SU-DHL-6 (cell line): Measurements from ENCODE around the gene TMEM258.

ENCODE experiments used
- EZH2phosphoT487 ChIP-seq: fragments of 200-600 bp; sonication (generic), shearing (Covaris generic); conservative IDR thresholded peaks from 2 replicates; pipeline ENCODE4 v1.6.1; 2018; ENCODE audit warnings: mild to moderate bottlenecking, antibody characterized with exemption, low read length, moderate library complexity, mixed read lengths
- TF ChIP-seq, protein P1 (sequence below): fragments of 200-600 bp; sonication (generic); IDR thresholded peaks from one replicate; pipeline ENCODE4 v1.5.1; 2017; ENCODE audit warnings: antibody characterized with exemption, mild to moderate bottlenecking, low read length, moderate library complexity; ENCODE audit not compliant: insufficient read depth, poor library complexity, severe bottlenecking

DNA sequence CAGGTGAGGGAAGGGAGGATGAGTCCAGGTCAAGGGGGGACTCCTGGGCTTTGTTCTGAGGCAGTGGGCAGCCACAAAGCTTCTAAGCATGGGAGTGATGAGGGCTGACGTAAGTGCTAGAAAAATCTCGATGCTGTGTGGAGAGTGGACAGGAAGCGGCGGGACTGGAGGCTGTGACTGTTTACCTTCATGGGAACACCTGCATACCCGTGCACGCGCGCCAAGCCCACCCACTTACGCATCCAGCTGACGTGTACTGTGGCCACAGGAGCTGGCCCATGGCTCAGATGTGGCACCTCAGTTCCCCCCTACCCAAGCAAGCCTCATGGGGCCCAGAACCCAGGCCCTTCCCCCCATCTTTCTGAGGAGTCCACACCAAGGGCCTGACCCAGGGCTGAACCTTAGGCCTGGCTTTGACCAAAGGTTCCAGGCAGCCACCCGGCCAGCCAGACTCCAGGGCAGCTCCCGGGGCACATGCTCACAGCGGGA lies 26.0 kb downstream of the TMEM258 start:
- TF ChIP-seq, protein P1, sequence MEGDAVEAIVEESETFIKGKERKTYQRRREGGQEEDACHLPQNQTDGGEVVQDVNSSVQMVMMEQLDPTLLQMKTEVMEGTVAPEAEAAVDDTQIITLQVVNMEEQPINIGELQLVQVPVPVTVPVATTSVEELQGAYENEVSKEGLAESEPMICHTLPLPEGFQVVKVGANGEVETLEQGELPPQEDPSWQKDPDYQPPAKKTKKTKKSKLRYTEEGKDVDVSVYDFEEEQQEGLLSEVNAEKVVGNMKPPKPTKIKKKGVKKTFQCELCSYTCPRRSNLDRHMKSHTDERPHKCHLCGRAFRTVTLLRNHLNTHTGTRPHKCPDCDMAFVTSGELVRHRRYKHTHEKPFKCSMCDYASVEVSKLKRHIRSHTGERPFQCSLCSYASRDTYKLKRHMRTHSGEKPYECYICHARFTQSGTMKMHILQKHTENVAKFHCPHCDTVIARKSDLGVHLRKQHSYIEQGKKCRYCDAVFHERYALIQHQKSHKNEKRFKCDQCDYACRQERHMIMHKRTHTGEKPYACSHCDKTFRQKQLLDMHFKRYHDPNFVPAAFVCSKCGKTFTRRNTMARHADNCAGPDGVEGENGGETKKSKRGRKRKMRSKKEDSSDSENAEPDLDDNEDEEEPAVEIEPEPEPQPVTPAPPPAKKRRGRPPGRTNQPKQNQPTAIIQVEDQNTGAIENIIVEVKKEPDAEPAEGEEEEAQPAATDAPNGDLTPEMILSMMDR: no peak
- TF ChIP-seq EZH2phosphoT487: no peak
